Fibroblast of skin of scalp (primary cell): ENCODE data around the gene PPP2R2D.
"Not testable (repeated sequence)": the region's sequence is repeated elsewhere in the genome, so short reads cannot be mapped to it uniquely, and the experiment has no call there.

ENCODE experiments used
- DNase-seq: peaks from one replicate; pipeline ENCODE4 v3.0.0-alpha.2; 2013

PPP2R2D gene

DNA sequence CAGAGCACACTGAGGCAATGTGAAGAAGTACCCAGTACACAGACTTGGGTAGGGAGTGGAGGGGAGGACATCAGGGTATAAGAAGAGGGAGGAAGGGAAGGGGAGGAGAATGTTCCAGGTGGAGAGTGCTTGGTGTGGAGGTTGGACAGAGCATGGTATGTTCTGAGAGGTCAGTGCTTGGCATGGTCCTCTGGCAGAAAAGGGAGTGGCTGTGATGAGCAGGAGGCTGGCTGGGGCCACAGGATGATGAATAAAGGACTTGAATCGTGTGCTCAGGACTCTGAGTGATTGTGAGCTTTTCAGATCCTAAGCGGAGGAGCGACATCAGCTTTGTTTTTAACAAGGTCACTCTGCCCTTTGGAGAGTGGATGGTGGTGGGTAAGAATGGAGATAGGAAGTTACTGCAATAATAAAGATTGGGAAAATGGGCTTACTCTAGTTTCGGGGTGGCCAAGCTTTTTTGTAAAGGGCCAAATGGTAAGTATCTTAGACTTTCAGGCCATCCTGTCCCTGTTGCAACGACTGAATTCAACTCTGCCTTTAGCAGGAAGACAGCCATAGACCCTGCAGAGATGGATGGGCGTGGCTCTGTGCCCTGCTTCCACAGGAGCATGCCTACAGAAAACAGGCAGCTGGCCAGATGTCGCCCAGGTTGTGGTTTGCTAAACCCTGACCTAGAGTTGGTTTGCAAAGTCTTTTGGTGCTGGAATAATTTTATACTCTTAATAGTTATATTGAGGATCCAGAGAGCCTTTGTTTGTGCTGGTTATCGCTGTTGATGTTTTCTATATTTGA, 8.4 kb downstream of the PPP2R2D start:
- DNase-seq = no peak

DNA sequence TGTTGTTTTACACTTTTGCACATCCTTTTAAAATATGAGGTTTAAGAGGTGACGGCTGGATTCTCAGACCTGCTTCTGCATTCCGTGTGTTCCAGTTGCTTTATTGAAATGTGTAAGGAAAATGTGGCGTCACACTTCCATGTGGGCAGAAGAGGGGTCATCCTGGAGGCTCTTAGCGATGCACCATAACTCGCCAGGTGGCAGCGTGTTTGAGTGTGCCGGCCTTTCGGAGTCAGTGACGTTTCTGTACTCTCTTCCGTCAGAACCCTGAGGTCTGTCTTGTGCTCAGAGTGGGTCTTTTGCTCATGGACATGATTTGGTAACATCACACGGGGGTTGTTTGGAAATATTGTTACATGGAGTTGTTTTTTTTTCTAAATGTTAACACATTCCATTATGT, 9.1 kb downstream of the PPP2R2D start:
- no peak for DNase-seq

DNA sequence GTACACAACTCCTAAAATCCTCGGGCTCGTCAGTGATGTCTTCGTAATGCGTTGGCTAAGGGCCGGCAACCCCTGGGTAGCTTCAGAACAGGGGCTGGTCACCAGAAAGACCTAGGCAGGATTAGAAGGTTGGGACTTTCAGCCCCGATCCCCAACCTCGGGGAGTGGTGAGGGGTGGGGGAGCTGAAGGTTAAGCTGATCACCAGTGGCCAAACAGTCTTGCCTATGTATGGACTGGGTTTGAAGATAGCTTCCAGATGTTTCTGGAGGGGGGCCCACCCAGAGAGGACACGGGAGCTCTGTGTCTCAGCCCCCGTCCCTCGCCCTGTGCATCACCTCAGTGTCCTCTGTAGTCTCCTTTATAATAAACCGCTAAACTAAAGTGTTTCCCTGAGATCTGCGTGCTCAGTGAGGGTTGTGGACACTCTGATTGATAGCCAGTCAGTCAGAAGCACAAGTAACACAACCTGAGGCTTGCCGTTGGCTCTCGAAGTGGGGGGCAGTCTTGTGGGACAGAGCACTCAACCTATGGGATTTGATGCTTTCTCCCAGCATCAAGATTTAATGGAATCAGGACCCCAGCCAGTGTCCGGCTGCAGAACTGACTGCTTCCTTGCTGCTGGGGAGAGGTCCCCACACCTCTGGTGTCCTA, 10.0 kb downstream of the PPP2R2D start:
- DNase-seq = no peak

DNA sequence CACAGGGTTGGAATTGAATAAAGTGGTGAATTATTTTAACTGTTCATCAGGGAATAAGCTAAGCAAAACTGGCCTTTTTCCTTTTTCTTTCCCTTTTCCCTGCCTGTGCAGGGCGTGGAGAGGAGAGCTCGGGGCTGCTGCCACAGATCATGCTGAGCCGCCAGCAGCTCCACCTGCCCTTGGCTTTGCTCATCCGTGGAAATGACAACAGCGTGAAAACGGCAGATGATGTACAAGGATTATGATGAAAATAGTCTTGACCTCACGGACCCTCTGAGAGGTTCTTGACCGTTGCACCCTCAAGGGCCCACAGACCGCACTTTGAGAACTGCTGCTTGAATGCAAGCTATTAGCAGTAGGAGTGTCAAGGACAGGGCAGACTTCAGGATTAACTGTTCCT, 10.6 kb downstream of the PPP2R2D start:
- DNase-seq = no peak

DNA sequence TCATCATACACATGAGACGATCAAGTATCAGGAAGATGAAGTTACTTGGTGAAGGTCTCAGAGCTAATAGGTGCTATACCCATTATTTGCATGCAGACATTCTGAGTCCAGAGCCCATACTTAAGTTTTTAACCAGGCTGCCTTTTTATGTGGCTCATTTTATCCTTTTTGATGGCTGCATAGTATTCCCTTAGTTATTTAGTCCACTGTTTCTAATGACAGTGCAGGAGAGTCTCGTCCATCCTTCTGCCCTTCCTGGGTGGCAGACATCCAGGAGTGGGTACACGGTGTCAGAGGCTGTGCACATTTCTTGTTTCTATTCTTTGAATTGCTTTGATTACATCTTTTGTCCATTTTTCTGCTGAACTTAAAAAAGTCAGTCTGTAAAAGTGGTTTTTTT, 11.8 kb downstream of the PPP2R2D start:
- DNase-seq = no peak

DNA sequence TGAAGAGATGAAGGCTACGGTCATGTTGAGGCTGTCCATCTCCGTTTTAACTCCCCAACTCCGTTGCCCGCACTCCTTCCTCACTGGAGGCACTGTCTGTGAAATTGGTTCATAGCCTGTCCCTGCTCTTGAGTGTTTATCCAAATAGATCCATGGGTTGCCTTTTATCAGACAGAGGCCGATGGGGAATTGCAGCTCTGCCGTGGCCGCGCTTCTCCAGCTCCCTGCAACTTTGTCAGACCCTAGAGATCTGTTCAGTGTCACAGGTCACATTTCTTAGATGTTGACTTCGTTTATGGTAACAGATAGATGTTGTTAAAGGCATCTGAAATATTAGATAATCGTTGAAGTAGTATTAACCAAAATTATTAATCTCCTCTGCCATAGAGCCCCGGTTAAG, 14.7 kb downstream of the PPP2R2D start:
- no peak for DNase-seq

DNA sequence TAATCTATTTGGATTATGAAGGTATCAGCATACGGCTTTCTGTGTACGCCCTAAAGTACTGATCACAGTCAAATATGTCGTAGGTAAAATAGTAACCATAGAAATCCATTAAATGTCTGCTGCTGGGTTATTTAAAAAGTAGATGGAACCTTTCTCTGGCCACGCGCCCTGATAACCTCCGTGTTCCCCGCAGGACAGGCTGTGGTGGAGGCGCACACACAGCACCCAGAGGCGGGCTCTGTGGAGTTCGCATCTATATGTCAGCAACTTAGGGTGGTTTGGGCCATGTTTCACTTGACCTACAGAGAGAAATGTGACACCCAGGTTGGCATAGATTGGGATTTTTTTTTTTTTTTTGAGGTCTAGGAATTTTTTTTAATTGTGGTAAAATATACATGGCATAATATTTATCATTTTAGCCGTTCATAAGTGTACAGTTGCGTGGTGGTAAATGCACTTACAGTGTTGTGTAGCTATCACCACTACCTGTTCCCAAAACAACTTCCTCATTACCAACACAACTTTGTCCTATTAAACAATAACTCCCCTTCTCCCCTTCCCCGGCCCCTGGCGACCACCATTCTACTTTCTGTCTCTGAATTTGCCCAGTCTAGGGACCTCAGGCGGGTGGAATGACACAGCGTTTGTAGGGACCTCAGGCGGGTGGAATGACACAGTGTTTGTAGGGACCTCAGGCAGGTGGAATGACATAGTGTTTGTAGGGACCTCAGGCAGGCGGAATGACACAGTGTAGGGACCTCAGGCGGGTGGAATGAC, 15.4 kb downstream of the PPP2R2D start:
- no peak for DNase-seq

DNA sequence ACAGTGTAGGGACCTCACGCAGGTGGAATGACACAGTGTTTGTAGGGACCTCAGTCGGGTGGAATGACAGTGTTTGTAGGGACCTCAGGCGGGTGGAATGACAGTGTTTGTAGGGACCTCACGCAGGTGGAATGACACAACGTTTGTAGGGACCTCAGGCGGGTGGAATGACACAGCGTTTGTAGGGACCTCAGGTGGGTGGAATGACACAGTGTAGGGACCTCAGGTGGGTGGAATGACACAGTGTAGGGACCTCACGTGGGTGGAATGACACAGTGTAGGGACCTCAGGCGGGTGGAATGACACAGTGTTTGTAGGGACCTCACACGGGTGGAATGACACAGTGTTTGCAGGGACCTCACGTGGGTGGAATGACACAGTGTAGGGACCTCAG, 16.0 kb downstream of the PPP2R2D start:
- not testable (repeated sequence) for DNase-seq

DNA sequence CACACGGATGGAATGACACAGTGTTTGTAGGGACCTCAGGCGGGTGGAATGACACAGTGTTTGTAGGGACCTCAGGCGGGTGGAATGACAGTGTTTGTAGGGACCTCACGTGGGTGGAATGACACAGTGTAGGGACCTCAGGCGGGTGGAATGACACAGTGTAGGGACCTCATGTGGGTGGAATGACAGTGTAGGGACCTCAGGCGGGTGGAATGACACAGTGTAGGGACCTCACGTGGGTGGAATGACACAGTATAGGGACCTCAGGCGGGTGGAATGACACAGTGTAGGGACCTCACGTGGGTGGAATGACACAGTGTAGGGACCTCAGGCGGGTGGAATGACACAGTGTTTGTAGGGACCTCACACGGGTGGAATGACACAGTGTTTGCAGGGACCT, 16.7 kb downstream of the PPP2R2D start:
- not testable (repeated sequence) for DNase-seq

DNA sequence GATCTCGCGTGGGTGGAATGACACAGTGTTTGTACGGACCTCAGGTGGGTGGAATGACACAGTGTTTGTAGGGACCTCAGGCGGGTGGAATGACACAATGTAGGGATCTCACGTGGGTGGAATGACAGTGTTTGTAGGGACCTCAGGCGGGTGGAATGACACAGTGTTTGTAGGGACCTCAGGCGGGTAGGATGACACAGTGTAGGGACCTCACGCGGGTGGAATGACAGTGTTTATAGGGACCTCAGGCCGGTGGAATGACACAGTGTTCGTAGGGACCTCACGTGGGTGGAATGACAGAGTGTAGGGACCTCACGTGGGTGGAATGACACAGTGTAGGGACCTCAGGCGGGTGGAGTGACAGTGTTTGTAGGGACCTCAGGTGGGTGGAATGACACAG, 18.7 kb downstream of the PPP2R2D start:
- DNase-seq = not testable (repeated sequence)

DNA sequence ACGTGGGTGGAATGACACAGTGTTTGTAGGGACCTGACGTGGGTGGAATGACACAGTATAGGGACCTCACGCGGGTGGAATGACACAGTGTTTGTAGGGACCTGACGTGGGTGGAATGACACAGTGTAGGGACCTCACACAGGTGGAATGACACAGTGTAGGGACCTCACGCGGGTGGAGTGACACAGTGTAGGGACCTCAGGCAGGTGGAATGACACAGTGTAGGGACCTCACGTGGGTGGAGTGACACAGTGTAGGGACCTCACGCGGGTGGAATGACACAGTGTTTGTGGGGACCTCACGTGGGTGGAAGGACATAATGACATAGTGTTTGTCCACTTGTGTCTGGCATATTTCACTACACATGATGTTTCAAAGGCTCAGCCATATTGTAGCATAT, 19.3 kb downstream of the PPP2R2D start:
- no peak for DNase-seq

DNA sequence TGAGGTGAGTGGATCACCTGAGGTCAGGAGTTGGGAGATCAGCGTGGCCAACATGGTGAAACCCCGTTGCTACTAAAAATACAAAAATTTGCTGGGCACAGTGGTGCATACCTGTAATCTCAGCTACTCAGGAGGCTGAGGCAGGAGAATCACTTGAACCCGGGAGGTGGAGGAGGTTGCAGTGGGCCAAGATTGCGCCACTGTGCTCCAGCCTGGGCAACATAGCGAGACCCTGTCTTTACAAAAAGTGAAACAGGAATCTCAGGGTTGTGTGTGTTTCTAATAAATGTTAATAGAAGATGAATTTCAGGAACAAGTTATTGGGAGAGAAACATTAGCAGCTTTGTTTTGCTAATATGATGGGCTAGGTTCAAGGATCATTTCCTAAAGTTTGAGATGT, 19.9 kb downstream of the PPP2R2D start:
- no peak for DNase-seq

DNA sequence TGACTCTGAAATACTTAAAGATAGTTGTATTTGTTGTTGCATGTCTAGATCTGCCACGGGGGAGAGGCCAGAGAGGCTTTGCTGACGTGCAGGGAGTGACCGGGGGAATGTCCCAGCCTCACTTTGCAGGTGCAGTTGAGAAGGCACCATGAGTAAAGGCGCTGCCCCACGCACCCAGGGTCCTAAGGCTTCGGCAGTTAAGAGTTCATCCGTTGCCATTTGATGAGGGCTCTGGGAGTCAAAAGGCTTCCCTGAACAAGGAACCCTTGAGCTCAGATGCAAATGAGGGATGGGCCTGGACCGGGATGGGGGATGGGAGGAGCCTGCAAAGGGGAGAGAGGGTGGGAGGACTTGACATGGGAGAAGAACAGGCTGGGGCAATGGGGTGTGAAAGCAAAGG, 20.4 kb downstream of the PPP2R2D start:
- no peak for DNase-seq

DNA sequence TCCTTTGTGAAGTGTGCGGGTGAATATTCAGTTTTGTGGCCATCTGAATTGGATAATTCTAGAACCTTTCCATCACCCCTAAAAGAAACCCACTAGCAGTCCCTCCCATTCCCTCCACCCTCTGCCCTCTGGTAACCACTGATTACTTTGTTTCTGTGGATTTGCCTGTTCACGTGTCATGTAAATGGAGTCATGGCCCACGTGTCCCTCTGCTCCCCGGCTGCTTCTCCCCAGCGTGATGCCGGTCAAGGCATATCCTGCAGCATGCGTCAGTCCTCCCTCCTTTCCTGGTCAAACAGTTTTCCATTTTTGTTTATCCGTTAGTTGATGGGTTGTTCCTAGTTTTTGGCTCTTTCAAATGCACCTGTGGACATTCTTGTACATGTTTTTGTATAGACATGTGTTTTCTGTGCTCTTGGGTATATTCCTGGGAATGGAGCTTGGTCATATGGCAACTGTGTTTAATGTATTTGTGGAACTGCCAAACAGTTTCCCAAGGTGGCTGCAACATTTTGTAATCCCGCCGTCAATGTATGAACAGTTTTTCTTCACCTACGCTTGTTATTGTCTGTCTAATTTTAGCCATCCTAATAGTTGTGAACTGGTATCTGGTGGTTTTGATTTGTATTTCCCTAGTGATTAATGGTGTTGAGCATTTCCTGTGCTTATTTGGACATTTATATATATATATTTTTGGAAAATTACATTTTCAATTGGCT, 22.4 kb downstream of the PPP2R2D start:
- DNase-seq = no peak

DNA sequence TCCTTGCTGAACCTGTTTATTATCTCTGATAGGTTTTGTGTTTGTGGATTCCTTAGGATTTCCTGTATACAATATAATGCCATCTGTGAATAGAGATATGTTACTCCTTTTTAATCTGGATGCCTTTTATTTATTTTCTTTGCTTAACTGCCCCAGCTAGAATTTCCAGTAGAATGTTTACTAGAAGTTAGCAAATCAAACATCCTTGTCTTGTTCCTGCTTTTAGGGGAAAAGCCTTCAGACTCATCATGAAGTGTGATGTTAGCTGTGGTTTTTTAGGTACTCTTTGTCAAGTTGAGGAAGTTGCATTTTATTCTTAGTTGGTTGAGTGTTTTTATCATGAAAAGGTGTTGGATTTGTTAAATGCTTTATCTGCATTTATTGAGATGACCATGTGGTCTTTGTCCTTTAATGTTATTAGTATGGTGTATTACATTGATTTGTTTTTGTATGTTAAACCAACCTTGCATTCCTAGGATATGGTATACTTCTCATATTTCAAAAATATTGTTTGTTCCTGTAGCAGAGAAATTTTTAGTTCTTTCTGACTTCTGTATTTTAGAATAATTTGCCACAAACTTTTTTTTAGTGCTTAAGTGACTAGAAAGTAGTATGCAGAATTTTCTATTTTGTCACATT, 24.3 kb downstream of the PPP2R2D start:
- no peak for DNase-seq

DNA sequence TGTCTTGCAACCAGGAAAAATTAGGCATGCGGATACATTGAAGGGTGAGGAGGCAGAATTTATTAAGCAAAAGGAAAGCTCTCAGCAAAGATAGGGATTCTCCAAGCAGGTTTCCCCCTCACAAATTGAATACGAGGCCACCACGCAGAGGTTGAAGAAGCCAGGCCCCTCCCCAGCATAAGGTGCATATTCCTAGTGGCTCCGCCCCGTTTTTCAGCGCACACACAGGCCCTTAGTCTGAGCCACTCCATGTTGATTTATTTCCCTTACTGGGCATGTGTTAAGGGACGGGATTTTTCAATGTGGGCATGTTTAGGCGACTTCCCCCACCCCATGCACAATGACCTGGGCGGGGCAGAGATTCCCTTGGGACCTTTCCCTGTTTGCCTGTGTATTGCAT, 24.9 kb downstream of the PPP2R2D start:
- no peak for DNase-seq

DNA sequence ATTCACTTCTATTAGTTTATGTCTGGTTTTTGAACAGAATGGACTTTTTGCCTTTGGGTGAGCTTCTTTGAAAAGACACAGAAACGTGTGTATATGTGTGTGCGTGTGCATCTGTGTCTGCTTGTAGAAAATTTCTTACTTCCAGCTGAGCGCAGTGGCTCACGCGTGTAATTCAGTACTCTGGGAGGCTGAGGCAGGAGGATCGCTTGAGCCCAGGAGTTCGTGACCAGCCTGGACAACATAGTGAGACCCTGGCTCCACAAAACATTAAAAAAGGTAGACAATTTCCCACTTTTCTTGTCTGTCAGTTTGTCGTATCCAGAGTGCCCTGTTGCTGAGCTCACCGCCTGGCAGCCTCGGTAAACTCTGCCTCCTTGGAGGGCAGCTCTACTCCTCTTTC, 25.4 kb downstream of the PPP2R2D start:
- no peak for DNase-seq

DNA sequence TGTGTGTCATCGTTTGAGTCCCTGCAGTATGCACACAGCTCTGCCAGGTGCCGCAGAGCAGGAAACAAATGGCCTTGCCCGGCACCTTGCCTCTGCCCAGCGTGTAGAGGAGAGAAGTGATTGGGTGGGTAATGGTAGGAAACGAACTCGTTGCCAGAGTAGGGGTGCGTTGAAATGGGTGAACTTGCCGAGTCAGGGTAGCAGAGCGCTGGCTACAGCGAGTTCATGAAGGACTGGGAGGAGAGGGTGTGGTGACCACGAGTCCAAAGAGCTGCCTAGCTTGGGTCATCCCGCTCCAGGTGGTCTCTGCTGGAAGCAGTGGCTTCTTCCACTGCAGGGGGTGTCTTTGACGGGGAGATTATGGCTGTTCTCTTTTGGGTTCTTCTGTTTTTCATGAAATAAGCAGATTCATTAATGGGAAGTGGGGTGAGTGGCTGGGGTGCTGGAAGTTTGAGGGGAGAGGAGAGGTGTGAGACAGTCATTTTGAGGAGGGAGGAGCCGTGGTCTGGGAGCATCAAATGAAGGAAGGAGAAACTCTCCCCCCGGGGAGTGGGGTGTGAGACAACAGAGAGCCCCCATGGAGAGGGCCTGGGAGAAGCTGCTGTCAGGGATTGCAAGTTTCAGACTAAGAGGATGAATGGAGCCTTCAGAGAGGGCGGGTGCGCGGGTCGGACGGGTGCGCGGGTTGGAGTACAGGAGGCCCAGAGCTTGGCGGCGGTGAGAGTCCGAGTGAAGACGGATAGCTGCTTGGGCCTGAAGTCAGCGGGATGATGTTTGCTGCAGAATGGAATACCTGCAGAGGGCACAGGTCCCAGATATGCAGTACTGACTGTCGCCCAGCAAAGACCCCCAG, 26.2 kb downstream of the PPP2R2D start:
- DNase-seq = no peak

DNA sequence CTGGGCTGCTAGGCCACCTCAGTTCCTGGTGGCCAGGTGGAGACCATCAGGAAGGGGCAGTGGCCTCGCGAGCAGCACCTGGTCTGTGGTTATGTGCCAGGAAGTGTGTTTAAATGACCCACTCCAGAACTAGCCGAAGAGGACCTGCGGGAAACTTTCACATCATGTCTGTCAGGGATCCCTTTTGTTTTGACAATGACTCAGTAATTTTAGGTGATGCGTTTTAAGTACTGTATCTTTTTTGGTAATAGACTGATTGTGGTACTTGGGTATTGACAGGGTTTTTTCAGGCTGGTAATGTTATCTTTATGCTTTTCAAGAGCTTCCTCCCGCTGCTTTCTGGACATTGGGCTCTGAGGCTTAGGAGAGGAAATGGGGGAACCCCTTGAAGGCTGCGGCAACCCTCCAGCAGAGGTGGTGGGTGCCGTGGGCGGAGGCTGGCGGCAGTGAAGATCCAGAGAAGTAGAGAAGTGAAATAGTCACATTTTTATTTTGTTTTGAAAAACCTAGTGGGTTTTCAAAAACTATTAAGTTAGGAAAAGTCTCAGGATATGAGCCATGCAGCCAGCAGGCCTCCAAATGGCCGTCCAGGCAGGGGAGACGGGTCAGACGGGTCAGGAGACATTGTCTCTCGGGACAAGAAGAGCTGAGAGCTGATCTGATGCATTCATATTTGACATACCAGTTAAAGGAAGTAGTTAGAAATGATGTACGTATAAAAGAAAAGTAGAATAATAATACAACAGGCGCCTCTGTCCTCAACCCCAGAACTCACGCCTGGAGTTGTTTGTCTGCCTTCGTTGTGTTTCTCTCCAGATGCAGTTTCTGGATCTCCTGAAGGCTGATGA, 27.7 kb downstream of the PPP2R2D start:
- peak; percentile 60 for DNase-seq

DNA sequence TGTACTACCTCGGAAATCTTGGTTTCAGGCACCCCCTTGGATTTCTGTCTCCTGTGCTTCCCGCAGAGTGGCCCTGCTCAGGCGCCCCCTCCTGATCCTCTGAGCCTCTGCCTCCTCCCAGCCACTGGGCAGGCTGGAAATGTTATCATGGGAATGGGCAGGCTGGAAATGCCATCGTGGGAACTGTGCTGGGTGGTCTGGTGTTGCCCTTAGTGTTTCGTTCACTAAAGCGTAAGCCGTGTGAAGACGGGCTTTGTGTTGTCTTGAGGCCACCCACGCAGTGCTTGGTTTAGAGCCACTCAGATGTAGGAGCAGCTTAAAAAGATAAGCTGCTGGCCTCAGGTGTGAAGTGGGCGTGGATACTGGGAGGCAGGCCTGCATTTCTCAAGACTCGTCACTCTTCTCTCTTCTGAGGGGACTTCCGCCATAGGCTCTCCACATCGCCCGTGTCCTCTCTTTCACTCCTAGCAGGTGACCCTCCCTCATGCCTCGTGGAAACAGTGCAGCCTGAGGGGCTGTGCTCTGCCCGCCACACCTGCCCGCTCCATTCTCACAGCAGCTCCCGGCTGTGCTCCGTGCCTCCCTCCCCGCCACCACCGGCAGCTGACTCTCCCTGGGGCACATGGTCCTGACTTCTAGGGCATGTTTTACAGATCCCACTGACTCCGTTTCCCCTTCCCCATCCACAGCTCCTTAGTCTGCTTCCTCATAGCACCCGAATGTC, 28.5 kb downstream of the PPP2R2D start:
- DNase-seq = no peak
